ENCODE results near the gene SULT1B1.
A peak's percentile ranks its signal among the peaks of the same experiment; 100 is the strongest.
"Not testable (repeated sequence)": the region's sequence is repeated elsewhere in the genome, so short reads cannot be mapped to it uniquely, and the experiment has no call there.

Gene SULT1B1

DNA sequence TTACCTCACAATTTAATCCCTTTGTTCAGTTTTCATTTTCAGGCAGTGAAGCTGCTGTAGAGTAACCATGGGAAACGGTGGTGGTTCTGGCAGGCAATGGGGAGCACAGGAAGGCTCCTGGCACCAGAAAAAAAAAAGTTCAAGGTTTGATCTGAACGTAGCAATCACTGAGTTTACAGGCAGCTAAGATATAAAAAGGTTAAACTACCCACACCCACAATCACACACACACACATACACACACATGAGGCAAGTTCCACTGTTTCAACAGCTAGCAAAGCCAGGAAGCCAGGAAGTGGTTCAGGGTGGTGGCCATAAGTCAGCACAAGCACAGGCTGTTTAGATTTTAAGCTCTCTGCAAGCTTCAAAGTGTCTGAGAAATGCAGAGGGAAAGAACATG is at the start of gene SULT1B1:
SULT1B1 (minus strand) TSS at position 166 of the 400 bp plus-strand sequence. CDS start 5,403 bp downstream, outside the sequence.
- peak; percentile 18 for DNase-seq

DNA sequence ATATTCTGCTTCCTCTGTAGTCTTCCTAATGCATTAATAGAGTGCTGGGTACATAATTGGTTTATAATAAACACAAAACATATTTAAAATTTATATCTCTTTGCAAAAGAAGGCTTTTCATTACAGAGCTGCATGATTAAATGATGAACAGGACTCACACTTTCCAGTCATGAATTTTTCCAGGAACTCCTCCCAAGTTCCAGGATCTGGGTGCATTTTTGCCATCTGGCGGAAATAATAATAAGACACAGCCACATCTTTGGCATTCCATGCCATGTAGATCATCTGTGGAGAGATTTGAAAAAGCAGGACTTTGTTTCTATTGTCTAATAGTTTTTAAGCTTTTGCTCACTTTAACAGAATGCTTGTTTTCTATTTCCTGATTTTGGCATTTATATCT is 40.2 kb upstream of the SULT1B1 start:
- no peak for DNase-seq

- no peak for DNase-seq
These were observed 38.9 kb upstream of the SULT1B1 start for GRCh38 chr4:69799337-69799736.

DNA sequence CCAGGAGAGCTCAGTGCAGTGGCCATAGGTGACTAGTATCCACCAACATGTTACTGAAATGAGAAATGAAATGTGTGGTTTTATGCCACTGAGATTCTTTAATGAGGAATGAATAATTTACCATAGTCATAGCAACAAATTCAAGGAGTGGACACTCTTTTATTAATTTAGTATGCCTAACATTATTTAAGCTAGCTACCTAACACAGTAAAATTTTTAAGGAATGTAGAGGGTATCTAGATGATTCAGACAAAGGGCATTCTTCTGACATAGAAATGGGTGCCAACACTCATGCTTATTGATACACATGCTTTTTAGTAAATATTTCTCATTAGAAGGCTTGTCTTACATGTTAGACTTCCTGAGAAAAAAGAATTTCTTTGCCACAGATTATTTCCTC is 33.3 kb upstream of the SULT1B1 start:
- no peak for DNase-seq

- DNase-seq, result no peak
These were observed 27.5 kb upstream of the SULT1B1 start for GRCh38 chr4:69787879-69788278.

- no peak for DNase-seq
These were observed 26.1 kb upstream of the SULT1B1 start for GRCh38 chr4:69786547-69786946.

DNA sequence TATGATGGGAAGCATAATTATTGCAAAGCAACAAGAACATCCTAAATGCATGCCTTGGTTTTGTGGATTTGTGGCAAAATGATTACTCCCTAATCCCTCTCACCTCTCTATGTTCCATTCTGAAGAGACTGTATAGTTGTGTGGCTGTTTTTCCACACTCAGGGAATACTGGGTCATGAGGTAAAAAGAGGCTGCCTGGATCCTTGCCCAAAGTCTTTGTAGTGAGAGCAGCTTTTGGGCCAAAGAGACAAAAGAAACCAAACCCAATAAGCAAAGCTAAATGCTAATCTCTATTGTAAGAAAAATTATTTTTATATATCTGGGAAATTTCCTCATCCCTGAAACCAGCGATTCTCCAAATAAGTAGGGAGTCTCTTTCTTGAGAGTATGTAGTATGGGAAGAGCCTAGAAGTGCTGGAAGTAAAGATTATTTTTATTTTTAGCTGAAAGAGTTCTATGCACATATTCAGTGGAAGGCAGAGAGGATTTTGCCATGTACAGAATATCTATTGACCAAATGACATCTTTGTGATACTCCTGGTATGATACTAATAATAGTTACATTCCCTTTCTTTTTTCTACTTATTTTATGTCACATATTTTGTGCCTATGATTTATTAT is 24.9 kb upstream of the SULT1B1 start:
- no peak for DNase-seq

DNA sequence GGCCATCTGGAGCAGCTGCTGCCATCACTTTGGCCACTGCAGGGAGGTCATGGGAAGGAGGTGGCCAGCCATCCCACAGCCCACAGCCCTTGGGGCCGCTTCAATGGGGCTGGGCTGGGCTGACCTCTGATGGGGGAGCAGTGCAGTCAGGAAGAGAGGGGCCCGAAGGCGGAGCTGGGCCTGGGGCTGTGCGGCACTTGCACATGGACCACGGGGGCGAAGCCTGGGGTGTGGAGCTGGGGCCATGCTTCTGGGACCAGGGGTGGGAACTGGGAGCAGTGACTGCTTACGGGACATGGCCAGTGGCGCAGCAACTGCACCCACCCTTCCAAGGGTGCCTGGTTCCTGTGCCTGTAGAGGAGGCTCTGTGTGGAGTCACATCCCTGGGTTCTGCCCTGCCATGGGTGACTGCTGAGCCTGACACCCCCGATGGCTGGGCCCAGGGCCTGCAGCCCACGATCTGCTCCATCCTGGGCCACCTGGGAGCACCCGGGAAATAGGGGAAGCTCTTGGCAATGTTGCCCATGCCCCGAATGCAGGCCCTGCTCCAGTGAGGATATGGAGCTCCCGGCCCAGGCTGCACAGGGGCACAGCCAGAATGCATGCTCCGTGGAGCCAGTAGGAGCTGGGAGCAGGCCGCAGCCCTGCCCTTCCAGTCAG is 22.4 kb upstream of the SULT1B1 start:
- DNase-seq, result no peak

DNA sequence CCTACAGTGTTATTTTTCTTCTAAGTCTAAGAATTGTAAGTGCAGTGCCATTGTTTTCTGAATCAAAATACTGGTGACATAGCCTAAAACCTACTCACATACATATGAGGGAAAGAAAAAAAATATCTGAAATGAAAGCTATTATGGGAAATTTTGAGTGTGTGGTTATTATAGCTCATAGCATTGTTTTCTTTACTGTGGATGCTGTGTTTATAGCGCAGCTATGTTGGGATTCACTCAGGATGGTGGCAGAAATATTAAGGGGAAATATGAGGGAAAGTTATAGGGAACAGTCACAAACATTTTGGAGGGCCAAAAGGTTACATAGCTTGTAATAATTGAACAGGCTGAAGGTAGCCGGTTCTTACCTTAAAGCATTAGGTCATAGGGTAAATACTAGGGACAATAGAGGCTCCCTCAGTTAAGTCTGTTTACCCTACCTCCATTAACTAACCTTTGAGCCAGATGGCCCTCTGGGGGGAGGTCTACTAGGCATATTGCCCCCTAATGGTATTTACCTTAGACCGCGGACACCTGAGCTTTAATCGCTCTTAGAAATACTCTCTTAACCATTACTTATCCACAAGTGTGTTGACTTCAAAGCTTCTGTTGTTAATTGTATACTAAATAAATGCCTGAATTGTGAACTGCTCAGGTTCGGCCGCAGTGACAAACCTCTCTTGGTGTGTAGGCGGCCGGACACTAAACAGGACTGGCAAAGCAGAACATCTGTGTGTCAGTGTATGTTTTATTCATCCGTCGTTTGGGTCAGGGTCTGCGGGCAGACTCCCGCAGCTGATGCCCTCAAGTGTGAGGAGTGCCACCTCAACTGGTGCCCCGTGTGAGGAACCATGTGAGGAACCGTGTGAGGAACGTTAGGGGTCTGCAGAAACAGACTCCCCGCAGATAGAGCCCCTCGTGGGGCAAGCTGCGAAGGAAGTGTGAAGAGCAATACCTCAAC is 21.3 kb upstream of the SULT1B1 start:
- DNase-seq, result no peak

GRCh38 chr4:69780141-69780540 is 19.7 kb upstream of the SULT1B1 start:
- DNase-seq, result no peak

DNA sequence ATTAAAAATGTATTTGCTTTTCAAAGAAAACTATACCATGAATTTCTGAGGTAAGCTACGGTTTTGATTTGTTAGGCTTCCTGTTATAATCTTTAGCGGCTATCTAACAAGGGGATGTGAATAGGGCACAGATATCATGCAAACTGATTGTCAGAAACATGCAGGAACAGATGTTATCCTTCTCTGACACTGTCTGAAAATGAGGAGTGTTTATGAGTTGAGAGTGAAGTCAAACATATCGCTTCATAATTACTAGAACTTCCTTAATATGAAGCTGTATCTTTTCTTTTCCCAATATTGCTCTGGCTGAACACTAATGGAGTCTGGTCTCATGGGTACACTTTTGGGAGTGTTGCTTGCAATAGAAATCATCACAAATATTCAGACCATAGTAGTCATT is 16.3 kb upstream of the SULT1B1 start:
- no peak for DNase-seq

- no peak for DNase-seq
These were observed 15.0 kb upstream of the SULT1B1 start for GRCh38 chr4:69775321-69775867.

GRCh38 chr4:69773484-69773883 is 13.1 kb upstream of the SULT1B1 start:
- peak; percentile 50 for DNase-seq

- not testable (repeated sequence) for DNase-seq
These were observed 8.1 kb upstream of the SULT1B1 start for GRCh38 chr4:69768554-69768953.

- DNase-seq, result no peak
These were observed 5.3 kb upstream of the SULT1B1 start for GRCh38 chr4:69765751-69766150.

GRCh38 chr4:69764311-69764710 is 3.9 kb upstream of the SULT1B1 start:
- no peak for DNase-seq

DNA sequence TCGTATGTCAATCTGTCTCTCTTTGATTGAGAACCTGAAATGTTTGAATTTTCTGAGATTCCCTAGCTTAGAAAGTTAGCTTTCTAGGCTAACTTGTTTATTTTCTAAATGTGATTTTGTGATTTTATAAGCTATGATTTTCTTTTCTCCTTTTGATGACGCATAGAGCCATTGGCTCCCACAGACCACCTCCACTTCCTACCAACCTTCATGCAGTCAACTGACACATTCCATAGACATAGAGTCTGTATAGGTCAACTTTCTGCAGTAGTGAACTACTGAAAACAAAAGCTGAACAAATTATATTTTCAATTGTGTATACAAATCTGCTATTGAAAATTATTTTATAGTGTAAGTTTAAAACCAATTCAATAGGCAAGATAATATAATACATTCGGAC is 2.8 kb upstream of the SULT1B1 start:
- no peak for DNase-seq

GRCh38 chr4:69759189-69759604 is 1.2 kb downstream of the SULT1B1 start:
- no peak for DNase-seq

- DNase-seq, result no peak
These were observed 3.0 kb downstream of the SULT1B1 start for GRCh38 chr4:69757464-69757863.

DNA sequence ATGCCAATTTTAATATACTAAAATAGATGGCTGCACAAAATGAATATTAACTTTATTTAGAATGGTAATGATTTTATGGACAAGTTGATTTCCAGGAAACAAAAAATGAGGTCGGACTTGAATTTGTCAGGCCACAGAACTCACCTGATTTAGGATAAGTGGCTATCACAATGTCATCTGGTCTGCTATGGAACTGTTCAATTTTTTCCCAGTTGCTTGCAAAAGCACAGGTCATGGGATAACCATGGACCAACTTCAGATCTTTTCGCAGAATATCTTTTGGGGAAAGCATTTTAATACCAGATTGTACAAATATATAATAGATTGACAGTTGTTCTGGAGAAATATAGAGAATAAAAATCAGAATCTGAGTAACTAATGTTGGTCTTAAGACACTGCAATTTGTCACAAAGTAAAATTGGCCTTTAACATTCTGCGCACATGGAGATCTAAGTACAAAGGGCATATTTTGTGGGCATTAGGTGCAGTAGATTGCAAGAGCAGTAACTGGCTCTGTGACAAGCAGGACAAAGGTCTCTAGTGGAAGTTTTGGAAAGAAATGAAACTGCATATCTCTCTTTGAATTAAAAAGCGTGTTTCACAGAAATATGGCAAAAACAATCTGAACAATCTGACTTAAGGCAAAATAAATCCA is 5.4 kb downstream of the SULT1B1 start:
- no peak for DNase-seq

- no peak for DNase-seq
These were observed 6.7 kb downstream of the SULT1B1 start for GRCh38 chr4:69753686-69754085.

DNA sequence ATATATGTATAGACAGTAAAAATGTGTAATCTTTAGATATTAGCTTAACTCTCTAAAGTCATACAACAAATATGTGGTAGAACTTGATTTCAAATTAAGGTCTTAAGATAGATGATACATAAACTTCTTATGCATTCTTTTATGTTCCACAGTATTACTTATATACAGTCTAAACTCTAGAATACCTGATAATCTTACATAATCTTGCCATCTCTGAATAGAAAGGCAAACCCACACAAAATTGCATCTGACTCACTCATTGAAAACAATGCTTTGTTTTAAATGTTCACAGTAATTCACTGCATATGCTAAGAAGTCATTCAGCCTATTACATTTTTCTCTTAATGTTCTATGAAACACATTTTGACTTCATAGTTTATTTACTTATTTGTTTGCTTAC is 10.1 kb downstream of the SULT1B1 start:
- DNase-seq, result no peak

DNA sequence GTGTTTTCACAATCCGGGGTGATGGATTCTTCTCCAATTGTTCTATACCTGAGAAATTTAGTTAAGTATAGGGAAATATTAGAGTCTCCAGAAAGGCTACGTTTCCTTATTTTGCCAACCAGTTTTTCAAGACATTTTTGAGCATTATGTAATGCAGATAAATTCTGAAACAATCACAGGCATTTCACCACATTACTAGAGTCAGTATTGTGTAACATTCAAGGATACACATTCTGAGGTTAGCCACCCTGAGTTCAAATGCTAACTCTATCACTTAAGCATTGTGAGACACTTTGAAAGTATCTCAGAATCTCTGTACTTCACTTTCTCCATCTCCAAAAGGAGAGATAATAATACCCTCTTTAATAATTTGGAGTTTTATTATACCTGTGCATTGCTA is 10.6 kb downstream of the SULT1B1 start:
- DNase-seq, result no peak
